Activated CD8-positive, alpha-beta T cell treated with anti-CD3 and anti-CD28 coated beads, Interleukin-2, amount 10 ng/mL, durations not matched to agents 7 days and 5 days (primary cell): ENCODE measurements around the gene COPS3. TPM values are rescaled to one million over a fixed set of nuclear protein-coding genes. Genes with fewer than 3 reads are reported as not detected.
"Not testable (repeated sequence)": the region's sequence is repeated elsewhere in the genome, so short reads cannot be mapped to it uniquely, and the experiment has no call there.

ENCODE experiments used
- ATAC-seq: fragments of 150-1000 bp; cut with Tn5 transposase; one replicate; pipeline ENCODE4 v1.10.0; 2021; ENCODE audit warnings: moderate library complexity
- CTCF ChIA-PET: fragments of 350-600 bp; sonication (Branson Sonifier 250); formaldehyde crosslinking; loops from one replicate; lab custom pipeline; 2021; ENCODE audit warnings: antibody characterized with exemption; lab: Charles Lee
- POLR2A ChIA-PET: fragments of 350-600 bp; sonication (Branson Sonifier 250); formaldehyde crosslinking; loops from one replicate; lab custom pipeline; 2021; ENCODE audit warnings: antibody characterized with exemption; lab: Charles Lee
- DNase-seq: peaks from one replicate; pipeline ENCODE4 v3.0.0-alpha.2; 2020
- H3K27ac Mint-ChIP-seq: one replicate; pipeline ENCODE4 v1.8.0; 2021; ENCODE audit warnings: mild to moderate bottlenecking, mixed read lengths
- H3K27me3 Mint-ChIP-seq: one replicate; pipeline ENCODE4 v1.8.0; 2021; ENCODE audit warnings: low read depth, mixed read lengths
- H3K36me3 Mint-ChIP-seq: one replicate; pipeline ENCODE4 v1.8.0; 2021; ENCODE audit warnings: low read depth, mixed read lengths
- H3K4me1 Mint-ChIP-seq: one replicate; pipeline ENCODE4 v1.8.0; 2021; ENCODE audit warnings: low read depth, mixed read lengths
- H3K4me3 Mint-ChIP-seq: one replicate; pipeline ENCODE4 v1.8.0; 2021; ENCODE audit warnings: mild to moderate bottlenecking, mixed read lengths
- H3K9me3 Mint-ChIP-seq: one replicate; pipeline ENCODE4 v1.8.0; 2022; ENCODE audit warnings: mixed read lengths; ENCODE audit not compliant: insufficient read depth
- total RNA-seq, 2 experiments: library from RNA; stranded (reverse); gene quantifications; one replicate each; pipeline ENCODE4 v1.2.3, GENCODE V29; 2021

COPS3 gene
- total RNA-seq, 2 experiments from 2014 or later = 115 to 124 TPM

DNA sequence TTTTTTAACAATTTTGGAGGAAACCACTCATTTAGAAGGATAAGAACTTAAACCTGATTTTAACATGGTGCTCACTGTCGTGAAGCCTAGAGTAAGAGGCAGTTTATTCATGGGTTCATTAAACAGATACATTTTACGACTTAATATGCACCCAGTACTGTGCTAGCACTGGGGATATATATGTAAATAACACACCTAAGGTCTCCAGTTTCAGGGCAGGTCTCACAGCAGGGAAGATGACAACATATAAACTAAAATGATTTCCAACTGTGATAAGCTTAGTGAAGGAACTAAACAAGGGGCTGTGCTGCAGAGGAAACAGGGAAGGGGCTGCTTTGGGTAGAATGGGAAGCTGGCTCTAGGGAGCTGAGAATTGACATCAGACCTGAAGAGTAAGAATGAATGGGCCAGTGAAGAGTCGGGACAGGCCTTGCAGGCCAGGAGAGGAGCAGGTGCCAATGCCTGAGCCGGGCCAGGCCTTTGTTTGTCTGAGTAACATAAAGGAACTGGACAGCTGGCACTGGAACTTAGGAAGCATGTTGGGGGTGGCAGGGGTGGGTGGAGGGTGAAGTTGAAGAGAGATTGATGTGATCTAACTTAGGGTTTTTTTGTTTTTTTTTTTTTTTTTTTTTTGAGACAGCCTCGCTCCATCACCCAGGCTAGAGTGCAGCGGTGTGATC is 34.2 kb upstream of the COPS3 start:
- no peak for ATAC-seq
- Mint-ChIP-seq H3K27me3 (no peaks in the 10 kb centered on the region), H3K4me3 (no peak overlapping the region), H3K9me3 (no peaks in the 10 kb centered on the region), H3K27ac (no peak overlapping the region), H3K4me1 (peaks cover 7% of the 10 kb centered on the region), H3K36me3 (peaks cover 10% of the 10 kb centered on the region)
- ChIA-PET CTCF (interaction anchor here (0.9 to 1.0 kb wide), 2 partner anchors 46 to 173 kb away, joined by 3 read pairs; no protein-coding TSS in a partner anchor), POLR2A (interaction anchor here (1.0 to 1.8 kb wide), 2 partner anchors 9 to 34 kb away, joined by 3 to 4 read pairs; partner anchors contain the start of gene COPS3)
- no peak for DNase-seq

GRCh38 chr17:17314501-17315071 is 33.5 kb upstream of the COPS3 start:
- no peak for ATAC-seq
- DNase-seq = no peak
- Mint-ChIP-seq H3K4me1 (peaks cover 7% of the 10 kb centered on the region), H3K36me3 (peaks cover 14% of the 10 kb centered on the region), H3K27ac (no peak overlapping the region), H3K4me3 (no peak overlapping the region), H3K27me3 (no peaks in the 10 kb centered on the region), H3K9me3 (no peaks in the 10 kb centered on the region)
- POLR2A ChIA-PET = interaction anchor here (1.8 kb wide), 1 partner anchor 9 kb away, joined by 4 read pairs; no protein-coding TSS in a partner anchor
- CTCF ChIA-PET = interaction anchor here (0.9 to 1.0 kb wide), 2 partner anchors 45 to 172 kb away, joined by 3 read pairs; no protein-coding TSS in a partner anchor

GRCh38 chr17:17313350-17313991 is 32.4 kb upstream of the COPS3 start:
- Mint-ChIP-seq H3K36me3 (peaks cover 21% of the 10 kb centered on the region), H3K4me3 (no peak overlapping the region), H3K9me3 (no peaks in the 10 kb centered on the region), H3K27ac (no peak overlapping the region), H3K27me3 (no peaks in the 10 kb centered on the region), H3K4me1 (peaks cover 7% of the 10 kb centered on the region)
- POLR2A ChIA-PET = interaction anchor here (0.6 to 1.6 kb wide), 2 partner anchors 33 to 96 kb away, joined by 3 to 7 read pairs; partner anchors contain the start of gene COPS3
- DNase-seq = peak; percentile 82
- CTCF ChIA-PET = interaction anchor here (0.6 to 1.9 kb wide), 12 partner anchors 23 to 322 kb away, joined by 3 to 11 read pairs (median 4); partner anchors contain the start of gene RASD1
- peak; percentile 98 for ATAC-seq

GRCh38 chr17:17309356-17309755 is 28.3 kb upstream of the COPS3 start:
- H3K27me3 Mint-ChIP-seq = no peaks in the 10 kb centered on the region
- no peak for ATAC-seq
- H3K4me1 Mint-ChIP-seq = peaks cover 27% of the 10 kb centered on the region
- no peak for DNase-seq
- no peak overlapping the region for H3K4me3 Mint-ChIP-seq
- no peak overlapping the region for H3K27ac Mint-ChIP-seq
- no peaks in the 10 kb centered on the region for H3K9me3 Mint-ChIP-seq
- CTCF ChIA-PET = no interaction called here
- POLR2A ChIA-PET = interaction anchor here (0.6 kb wide), 1 partner anchor 267 kb away, joined by 3 read pairs; no protein-coding TSS in a partner anchor
- peaks cover 25% of the 10 kb centered on the region for H3K36me3 Mint-ChIP-seq

GRCh38 chr17:17305281-17305801 is 24.3 kb upstream of the COPS3 start:
- Mint-ChIP-seq H3K36me3 (peaks cover 17% of the 10 kb centered on the region), H3K4me3 (peak overlapping the region; percentile 93), H3K9me3 (no peaks in the 10 kb centered on the region), H3K4me1 (peaks cover 38% of the 10 kb centered on the region), H3K27me3 (no peaks in the 10 kb centered on the region), H3K27ac (peak overlapping the region; percentile 89)
- POLR2A ChIA-PET = interaction anchor here (1.2 to 3.8 kb wide), 4 partner anchors 10 to 25 kb away, joined by 3 to 33 read pairs (median 6); partner anchors contain the start of gene COPS3
- peak; percentile 85 for DNase-seq
- peak; percentile 72 for ATAC-seq
- CTCF ChIA-PET = interaction anchor here (0.6 to 2.1 kb wide), 3 partner anchors 11 to 159 kb away, joined by 3 to 8 read pairs (median 3); no protein-coding TSS in a partner anchor

GRCh38 chr17:17304521-17304985 is 23.5 kb upstream of the COPS3 start:
- POLR2A ChIA-PET = interaction anchor here (0.6 to 3.8 kb wide), 5 partner anchors 17 to 315 kb away, joined by 3 to 33 read pairs (median 7); partner anchors contain the start of genes COPS3 and FLCN
- Mint-ChIP-seq H3K9me3 (no peaks in the 10 kb centered on the region), H3K27me3 (no peaks in the 10 kb centered on the region), H3K36me3 (peaks cover 13% of the 10 kb centered on the region), H3K4me3 (peak overlapping the region; percentile 93), H3K27ac (peak overlapping the region; percentile 89), H3K4me1 (peaks cover 44% of the 10 kb centered on the region)
- DNase-seq = peak; percentile 60
- ATAC-seq = peak; percentile 37
- CTCF ChIA-PET = interaction anchor here (1.5 to 2.1 kb wide), 2 partner anchors 20 to 24 kb away, joined by 4 to 8 read pairs; no protein-coding TSS in a partner anchor

DNA sequence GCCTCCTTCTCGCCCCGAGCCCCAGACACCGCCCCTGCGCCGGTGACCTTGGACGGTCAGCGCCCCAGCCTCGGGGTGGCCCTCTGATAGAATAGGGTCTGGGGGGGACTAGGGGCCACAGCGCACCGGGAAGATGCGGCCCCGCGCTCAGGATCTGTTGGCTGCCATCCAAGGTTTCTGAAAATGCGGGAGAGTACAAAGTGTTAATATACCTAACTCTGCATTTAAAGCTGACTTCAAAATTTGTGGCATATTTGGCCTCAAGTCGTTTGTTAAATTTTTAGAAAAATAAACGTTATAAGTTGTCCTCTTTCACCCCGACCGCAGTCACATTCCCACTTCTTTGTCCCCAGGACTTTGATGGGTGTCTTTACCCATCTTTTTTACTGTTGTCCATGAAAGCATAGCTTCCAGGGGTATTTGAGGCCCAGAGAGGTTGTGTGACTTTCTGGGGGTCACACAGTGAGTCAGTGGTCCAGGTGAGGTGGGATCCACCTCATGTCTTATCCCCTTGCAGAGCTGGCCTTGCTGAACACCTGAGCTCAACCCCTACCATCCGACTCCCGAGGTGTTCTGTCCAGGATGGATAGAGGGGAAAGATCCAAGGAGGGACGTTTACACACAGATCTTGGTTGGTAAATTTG is 22.9 kb upstream of the COPS3 start:
- Mint-ChIP-seq H3K4me3 (peak overlapping the region; percentile 93), H3K36me3 (peaks cover 9% of the 10 kb centered on the region), H3K9me3 (no peaks in the 10 kb centered on the region), H3K4me1 (peaks cover 44% of the 10 kb centered on the region), H3K27ac (peak overlapping the region; percentile 89), H3K27me3 (no peaks in the 10 kb centered on the region)
- ATAC-seq = no peak
- ChIA-PET POLR2A (interaction anchor here (0.6 to 3.8 kb wide), 5 partner anchors 16 to 315 kb away, joined by 3 to 33 read pairs (median 7); partner anchors contain the start of genes COPS3 and FLCN), CTCF (interaction anchor here (1.5 to 2.1 kb wide), 2 partner anchors 20 to 24 kb away, joined by 4 to 8 read pairs; no protein-coding TSS in a partner anchor)
- no peak for DNase-seq

DNA sequence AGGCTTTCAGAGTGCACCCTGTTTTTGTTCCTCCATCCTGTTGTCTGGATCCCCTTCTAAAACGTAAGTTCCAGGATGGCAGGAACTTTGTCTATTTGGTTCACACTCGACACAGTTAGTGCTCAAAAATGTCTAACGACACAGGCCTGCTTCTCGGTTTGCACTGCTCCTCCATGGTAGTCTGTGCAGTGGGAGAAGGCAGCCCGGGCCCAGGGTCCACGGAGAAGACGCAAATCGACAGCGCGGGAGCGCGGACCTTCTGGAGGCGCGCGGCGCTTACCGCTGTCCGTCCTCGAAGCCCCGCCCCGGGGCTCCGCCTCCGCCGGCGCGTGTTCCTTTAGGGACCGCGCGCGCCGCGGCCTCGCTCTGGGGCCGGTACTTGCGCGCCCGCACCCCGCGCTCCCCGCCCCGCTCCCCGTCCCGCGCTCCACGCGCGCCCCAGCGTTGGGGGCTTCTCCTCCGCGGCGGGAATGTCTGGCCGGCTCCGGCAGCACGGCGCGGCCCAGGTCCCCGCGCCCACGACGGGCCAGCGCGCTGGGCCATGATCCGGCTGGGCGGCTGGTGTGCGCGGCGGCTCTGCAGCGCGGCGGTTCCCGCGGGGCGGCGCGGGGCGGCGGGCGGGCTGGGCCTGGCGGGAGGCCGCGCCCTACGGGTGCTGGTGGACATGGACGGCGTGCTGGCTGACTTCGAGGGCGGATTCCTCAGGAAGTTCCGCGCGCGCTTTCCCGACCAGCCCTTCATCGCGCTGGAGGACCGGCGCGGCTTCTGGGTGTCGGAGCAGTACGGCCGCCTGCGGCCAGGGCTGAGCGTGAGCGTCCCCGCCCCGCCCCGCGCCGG is 22.2 kb upstream of the COPS3 start, which contains the start of gene NT5M:
Gene NT5M, plus strand, starts transcription at position 364 of the 837 bp plus-strand sequence. Its CDS starts 178 bp downstream, at position 542.
- H3K4me1 Mint-ChIP-seq = peaks cover 48% of the 10 kb centered on the region
- DNase-seq (peak; percentile 79), ATAC-seq (peak; percentile 81)
- no peaks in the 10 kb centered on the region for H3K27me3 Mint-ChIP-seq
- H3K27ac Mint-ChIP-seq = peak within 1 kb of the TSS; percentile 94
- POLR2A ChIA-PET = interaction anchor here (3.8 kb wide), 1 partner anchor 23 kb away, joined by 33 read pairs; the partner anchor contains the start of gene COPS3
- peaks cover 6% of the 10 kb centered on the region for H3K36me3 Mint-ChIP-seq
- CTCF ChIA-PET = interaction anchor here (1.5 kb wide), 1 partner anchor 19 kb away, joined by 4 read pairs; no protein-coding TSS in a partner anchor
- no peaks in the 10 kb centered on the region for H3K9me3 Mint-ChIP-seq
- peak within 1 kb of the TSS; percentile 93 for H3K4me3 Mint-ChIP-seq

GRCh38 chr17:17301659-17302058 is 20.6 kb upstream of the COPS3 start:
- POLR2A ChIA-PET = interaction anchor here (2.1 kb wide), 1 partner anchor 21 kb away, joined by 17 read pairs; the partner anchor contains the start of gene COPS3
- CTCF ChIA-PET = interaction anchor here (1.1 to 2.8 kb wide), 3 partner anchors 9 to 22 kb away, joined by 3 to 12 read pairs (median 3); no protein-coding TSS in a partner anchor
- H3K27ac Mint-ChIP-seq, DNase-seq, H3K4me3 Mint-ChIP-seq, H3K27me3 Mint-ChIP-seq, H3K9me3 Mint-ChIP-seq, H3K36me3 Mint-ChIP-seq, ATAC-seq: not testable (repeated sequence)
- H3K4me1 Mint-ChIP-seq = peaks cover 49% of the 10 kb centered on the region
